Colonic mucosa (tissue), 4 donors: Measurements from ENCODE around the gene GBF1. TPM values are rescaled to one million over a fixed set of nuclear protein-coding genes. Genes with fewer than 3 reads are reported as not detected.

Experiments
- DNase-seq: peaks from one replicate; pipeline ENCODE4 v3.0.0-alpha.2; 2020
- H3K27ac ChIP-seq: fragments of 200-600 bp; one replicate; pipeline ENCODE4 v1.8.0; 2021
- H3K27me3 ChIP-seq: fragments of 200-600 bp; one replicate; pipeline ENCODE4 v1.8.0; 2021
- H3K36me3 ChIP-seq: fragments of 200-600 bp; one replicate; pipeline ENCODE4 v1.8.0; 2021
- H3K4me1 ChIP-seq: fragments of 200-600 bp; one replicate; pipeline ENCODE4 v1.8.0; 2021; ENCODE audit warnings: mild to moderate bottlenecking
- H3K4me3 ChIP-seq: fragments of 200-600 bp; one replicate; pipeline ENCODE4 v1.8.0; 2021
- H3K9ac ChIP-seq, 2 donors: one replicate each; pipeline ENCODE4 v1.7.0; 2013; ENCODE audit warnings: control low read depth in 2 of 2, low read depth in 2 of 2, low read length in 2 of 2
- H3K9me3 ChIP-seq: fragments of 200-600 bp; one replicate; pipeline ENCODE4 v1.8.0; 2021
- CTCF ChIP-seq: fragments of 200-600 bp; IDR thresholded peaks from one replicate; pipeline ENCODE4 v1.8.0; 2022; ENCODE audit warnings: antibody characterized with exemption, mild to moderate bottlenecking
- intact Hi-C: fragments of 100-400 bp; cut with DNase I; formaldehyde crosslinking; loops from one replicate; pipeline ENCODE4 v1.14.1; 2022
- total RNA-seq, 2 donors: library from RNA; stranded (reverse); fragmentation: NEBNext Ultra II Directional in 1 of 2; extraction: Animal tissue kit (Norgen Biotek cat#: 25700) in 1 of 2; gene quantifications; one replicate each; pipeline ENCODE4 v1.2.1, GENCODE V29; 2021
- donor health status: healthy.
- donor health status: DM: no; HTN: no; CAD: no.
- donor health status: DM: no; HTN: no; CAD: no.

The GBF1 gene
- total RNA-seq, 2 donors from 2014 or later: 59.8 to 73.4 TPM

DNA sequence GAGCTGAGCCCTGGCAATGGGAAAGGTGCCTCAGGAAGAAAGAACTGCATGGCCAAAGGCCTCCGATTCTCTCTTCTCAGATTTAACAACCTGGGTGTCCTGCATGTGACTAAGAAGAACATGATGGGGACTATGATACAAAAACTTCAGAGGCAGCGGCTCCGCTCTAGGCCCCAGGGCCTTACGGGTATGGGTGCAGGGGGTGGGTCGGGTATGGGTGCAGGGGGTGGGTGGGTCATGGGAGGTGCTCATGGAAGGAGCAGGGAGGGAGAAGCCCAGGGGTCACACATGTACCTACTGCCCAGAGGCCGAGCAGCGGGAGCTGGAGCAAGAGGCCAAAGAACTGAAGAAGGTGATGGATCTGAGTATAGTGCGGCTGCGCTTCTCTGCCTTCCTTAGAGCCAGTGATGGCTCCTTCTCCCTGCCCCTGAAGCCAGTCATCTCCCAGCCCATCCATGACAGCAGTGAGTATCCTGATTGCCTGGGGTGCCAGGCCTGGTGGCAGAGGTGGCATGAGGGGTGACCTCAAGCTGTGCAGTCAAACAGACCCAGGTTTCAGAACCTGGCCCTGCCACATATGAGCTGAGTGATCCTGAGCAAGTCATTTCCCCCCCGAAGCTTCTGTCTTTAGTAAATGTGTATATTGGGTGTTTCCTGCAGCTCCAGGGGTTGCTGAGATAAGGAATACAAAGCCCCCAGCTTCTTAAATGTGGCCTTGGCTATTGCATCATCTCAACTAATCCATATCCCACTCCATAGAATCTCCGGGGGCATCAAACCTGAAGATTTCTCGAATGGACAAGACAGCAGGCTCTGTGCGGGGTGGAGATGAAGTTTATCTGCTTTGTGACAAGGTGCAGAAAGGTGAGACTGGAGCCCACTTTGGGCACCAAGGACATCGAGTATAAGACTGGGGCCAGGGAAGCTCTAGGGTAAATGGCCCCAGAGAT lies 152.2 kb downstream of the GBF1 start:
- intact Hi-C loops: loop anchor here (5.0 to 10.0 kb wide), 2 partner anchors 170 to 197 kb away; partner anchors contain the start of gene ELOVL3

GRCh38 chr10:102398172-102399020 lies 153.1 kb downstream of the GBF1 start:
- peaks cover 11% of the 10 kb centered on the region for H3K4me1 ChIP-seq
- no peaks in the 10 kb centered on the region for H3K27me3 ChIP-seq
- no peak overlapping the region for H3K9ac ChIP-seq
- TF ChIP-seq CTCF: no peak
- H3K9me3 ChIP-seq: no peaks in the 10 kb centered on the region
- intact Hi-C loops: loop anchor here (5.0 to 10.0 kb wide), 2 partner anchors 171 to 196 kb away; partner anchors contain the start of gene ELOVL3
- H3K36me3 ChIP-seq: peaks cover 6% of the 10 kb centered on the region
- H3K27ac ChIP-seq: peak overlapping the region; percentile 82
- peak overlapping the region; percentile 56 for H3K4me3 ChIP-seq
- DNase-seq: no peak

More for the DNA sequence above, 152.2 kb downstream of the GBF1 start:
- Histone ChIP-seq H3K9me3 (no peaks in the 10 kb centered on the region), H3K4me1 (peaks cover 11% of the 10 kb centered on the region), H3K36me3 (peaks cover 6% of the 10 kb centered on the region), H3K27ac (peak overlapping the region; percentile 98), H3K9ac (no peak overlapping the region), H3K27me3 (no peaks in the 10 kb centered on the region), H3K4me3 (peak overlapping the region; percentile 73)
- no peak for TF ChIP-seq CTCF
- DNase-seq: no peak

DNA sequence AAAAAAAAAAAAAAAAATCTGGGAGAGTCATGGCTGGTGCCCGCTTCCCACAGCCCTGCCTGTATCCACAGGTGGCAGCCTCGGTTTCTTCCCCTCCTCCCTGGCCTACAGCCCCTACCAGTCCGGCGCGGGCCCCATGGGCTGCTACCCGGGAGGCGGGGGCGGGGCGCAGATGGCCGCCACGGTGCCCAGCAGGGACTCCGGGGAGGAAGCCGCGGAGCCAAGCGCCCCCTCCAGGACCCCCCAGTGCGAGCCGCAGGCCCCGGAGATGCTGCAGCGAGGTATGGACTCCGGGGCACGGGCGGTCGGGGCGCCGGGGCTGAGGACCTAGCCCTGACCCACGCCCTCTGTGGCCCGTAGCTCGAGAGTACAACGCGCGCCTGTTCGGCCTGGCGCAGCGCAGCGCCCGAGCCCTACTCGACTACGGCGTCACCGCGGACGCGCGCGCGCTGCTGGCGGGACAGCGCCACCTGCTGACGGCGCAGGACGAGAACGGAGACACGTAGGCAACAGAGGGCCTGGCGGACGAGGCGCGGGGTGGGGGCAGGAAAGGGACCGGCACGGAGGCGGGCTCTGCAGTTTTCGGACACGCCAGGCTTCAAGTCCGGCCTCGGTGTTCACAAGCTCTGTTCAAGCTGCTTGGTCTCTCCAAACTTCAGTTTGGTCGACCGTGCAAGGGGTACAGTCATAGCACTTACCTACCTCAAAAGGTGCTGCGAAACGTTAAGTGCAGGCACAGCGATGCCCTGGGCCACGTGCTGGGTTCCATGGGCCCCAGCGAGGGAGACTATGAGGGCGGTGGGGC lies 154.1 kb downstream of the GBF1 start:
- peaks cover 11% of the 10 kb centered on the region for H3K4me1 ChIP-seq

GRCh38 chr10:102400076-102400475 lies 154.7 kb downstream of the GBF1 start:
- H3K4me1 ChIP-seq: peaks cover 11% of the 10 kb centered on the region
- TF ChIP-seq CTCF: no peak
- no peak for DNase-seq
- no peaks in the 10 kb centered on the region for H3K27me3 ChIP-seq
- H3K9me3 ChIP-seq: no peaks in the 10 kb centered on the region
- no peak overlapping the region for H3K27ac ChIP-seq
- intact Hi-C loops: no loop called here
- H3K36me3 ChIP-seq: peaks cover 6% of the 10 kb centered on the region
- H3K4me3 ChIP-seq: no peak overlapping the region
- peak overlapping the region; percentile 70 to 86 for H3K9ac ChIP-seq

More for the DNA sequence above, 154.1 kb downstream of the GBF1 start:
- intact Hi-C loops: loop anchor here (5.0 to 10.0 kb wide), 2 partner anchors 172 to 195 kb away; partner anchors contain the start of gene ELOVL3
- peak; percentile 91 for DNase-seq
- peak overlapping the region; percentile 82 for H3K27ac ChIP-seq
- peak overlapping the region; percentile 70 to 86 for H3K9ac ChIP-seq
- TF ChIP-seq CTCF: peak; percentile 90
- H3K9me3 ChIP-seq: no peaks in the 10 kb centered on the region
- H3K4me3 ChIP-seq: peak overlapping the region; percentile 56
- H3K27me3 ChIP-seq: no peaks in the 10 kb centered on the region
- peaks cover 6% of the 10 kb centered on the region for H3K36me3 ChIP-seq
